Hematopoietic multipotent progenitor cell treated with erythropoietin and hydrocortisone succinate and interleukin-3 and kit ligand, for 8 days (in vitro differentiated cells): ENCODE results near the gene ICA1.
"Not testable (repeated sequence)": the region's sequence is repeated elsewhere in the genome, so short reads cannot be mapped to it uniquely, and the experiment has no call there.

ENCODE experiments used
- DNase-seq: peaks from one replicate; pipeline ENCODE4 v3.0.0-alpha.2; 2015

ICA1 gene

DNA sequence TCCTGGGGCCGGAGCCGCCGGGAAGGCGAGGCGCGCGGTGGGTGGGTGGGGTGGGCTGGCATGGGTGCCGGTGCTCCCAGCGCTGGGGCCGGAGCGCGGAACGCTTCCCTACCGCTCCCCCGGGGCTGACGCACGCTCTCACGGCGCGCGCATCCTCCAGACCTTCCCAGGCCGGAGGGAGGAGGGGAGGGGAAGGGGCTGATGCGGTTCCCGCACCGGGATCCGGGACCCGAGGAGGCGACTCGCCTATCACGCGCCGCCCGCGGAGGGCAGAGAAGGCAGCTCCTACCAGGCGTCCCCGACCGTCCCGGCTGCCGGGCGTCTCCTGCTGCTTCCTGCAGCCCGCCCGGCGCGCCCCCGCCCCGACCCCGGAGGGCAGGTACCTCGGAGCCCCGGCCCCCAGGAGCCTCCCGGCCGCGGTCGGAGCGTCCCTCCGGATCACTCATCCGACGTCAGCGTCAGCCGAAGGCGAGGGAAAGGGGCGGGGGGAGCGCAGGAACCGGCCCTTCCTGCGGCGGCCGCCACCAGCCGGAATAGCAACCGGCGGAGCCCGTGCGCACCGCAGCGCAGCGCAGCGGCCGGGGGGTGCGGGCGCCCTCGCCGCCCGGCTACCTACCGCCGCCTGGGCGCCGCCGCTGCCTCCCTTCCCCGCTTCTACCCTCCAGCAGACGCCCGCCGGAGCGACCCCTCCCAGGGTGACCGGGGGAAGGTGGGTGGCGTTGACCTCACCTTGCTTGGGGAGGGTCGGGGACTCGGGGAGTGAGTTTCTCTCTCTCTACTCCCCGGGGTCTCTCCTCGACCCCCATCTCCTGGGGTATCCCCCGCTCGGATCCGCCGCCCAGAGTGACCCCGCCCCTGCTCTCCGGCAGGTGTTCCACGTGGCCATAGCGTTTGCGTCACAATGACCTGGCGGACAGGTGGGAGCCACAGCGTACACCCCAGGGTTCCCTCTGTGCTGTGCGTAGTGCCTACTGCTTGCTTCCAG is at the start of gene ICA1:
Gene ICA1, minus strand, starts transcription at position 457 of the 985 bp plus-strand sequence. CDS start 26,241 bp downstream, outside the sequence.
- DNase-seq = peak; percentile 64

DNA sequence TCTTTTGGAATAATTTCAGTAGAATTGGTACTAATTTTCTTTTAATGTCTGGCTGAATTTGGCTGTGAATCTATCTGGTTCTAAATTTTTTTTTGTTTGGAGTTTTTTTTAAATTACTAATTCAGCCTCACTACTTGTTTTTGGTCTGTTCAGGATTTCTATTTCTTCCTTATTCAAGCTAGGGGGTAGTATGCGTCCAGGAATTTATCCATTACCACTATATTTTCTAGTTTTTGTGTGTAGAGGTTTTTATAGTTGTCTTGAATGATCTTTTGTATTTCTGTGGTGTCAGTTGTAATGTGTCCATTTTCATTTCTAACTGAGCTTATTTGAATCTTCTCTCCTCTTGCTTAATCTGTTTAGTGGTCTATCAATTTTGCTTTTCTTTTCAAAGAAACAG is 48.9 kb upstream of the ICA1 start:
- no peak for DNase-seq

DNA sequence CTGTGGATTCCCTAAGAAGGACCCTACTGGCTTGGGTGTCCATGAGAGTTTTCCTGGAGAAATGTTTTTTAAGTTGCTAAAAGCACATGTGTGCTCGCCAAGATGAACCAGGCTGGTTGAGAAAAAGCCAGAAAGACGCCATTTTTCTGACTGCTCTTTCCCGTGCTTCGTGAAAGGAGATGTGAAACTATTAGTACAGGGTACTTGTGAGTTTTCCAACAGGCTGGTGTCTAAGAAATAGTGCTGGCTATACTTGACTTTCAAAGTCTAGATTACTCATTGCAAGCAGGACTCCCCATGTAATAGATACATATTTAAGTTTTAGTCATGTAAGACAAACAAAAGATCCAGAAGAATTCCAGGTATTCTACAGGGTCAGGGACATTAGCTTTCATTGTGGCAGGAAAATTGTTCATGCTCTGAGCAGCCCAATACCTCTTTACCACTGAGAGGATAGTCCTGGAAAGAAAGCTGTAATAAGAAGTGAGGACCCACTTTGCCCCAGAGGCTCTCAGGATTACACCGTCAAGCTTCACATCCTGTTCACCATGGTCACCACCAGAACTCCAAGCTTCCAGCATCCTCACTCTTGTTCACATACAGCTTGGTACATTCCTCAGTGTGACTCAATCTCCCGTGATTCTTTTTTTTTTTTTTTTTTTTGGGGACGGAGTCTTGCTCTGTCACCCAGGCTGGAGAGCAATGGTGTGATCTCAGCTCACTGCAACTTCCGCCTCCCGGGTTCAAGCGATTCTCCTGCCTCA is 43.8 kb upstream of the ICA1 start:
- no peak for DNase-seq

DNA sequence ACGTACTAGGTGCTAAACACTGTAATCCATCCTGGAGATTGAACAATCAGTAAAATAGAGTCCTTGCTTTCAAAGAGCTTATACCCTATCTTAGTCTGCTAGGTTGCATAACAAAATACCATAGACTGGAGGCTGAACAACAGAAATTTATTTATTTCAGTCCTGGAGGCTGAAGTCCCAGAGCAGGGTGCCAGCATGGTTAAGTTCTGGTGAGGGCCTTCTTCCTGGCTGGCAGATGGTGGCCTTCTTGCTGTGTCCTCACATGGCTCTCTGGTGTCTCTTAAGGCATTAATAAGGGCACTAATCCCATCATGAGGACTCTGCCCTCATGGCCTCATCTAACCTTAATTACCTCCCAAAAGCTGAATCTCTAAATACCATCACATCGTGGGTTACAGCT is 43.1 kb upstream of the ICA1 start:
- no peak for DNase-seq

DNA sequence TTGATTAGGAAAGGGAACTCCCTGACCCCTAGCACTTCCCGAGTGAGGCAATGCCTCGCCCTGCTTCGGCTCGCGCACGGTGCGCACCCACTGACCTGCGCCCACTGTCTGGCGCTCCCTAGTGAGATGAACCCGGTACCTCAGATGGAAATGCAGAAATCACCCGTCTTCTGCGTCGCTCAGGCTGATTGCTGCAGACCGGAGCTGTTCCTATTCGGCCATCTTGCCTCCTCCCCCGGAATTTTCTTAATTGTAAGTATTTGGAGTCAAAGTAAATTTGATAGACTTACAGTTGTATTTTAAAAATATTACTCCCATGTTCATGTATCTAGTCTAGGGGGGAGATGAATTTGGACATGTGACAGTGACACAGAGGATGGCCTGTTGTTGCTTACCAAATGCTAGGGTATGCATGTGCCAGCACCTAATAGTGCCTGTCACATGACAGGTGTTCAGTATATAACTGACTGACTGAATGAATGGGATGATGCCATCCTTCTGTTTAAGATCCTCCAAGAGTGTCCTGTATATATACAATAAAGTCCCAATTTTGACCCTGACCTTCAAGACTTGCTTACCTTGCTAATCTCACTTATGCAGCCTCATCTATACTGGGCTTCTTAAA is 42.0 kb upstream of the ICA1 start:
- no peak for DNase-seq

DNA sequence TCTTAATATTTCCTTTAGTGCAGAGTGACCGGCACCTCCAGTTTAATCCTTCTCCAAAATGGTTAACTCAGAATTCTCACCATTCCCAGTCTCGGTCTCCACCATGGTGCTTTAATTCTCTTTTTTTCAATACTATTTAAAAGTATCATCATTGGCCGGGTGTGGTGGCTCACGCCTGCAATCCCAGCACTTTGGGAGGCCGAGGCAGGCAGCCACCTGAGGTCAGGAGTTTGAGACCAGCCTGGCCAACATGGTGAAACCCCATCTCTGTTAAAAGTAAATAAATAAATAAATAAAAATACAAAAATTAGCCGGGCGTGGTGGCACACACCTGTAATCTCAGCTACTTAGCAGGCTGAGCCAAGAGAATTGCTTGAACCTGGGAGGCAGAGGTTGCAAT is 35.1 kb upstream of the ICA1 start:
- not testable (repeated sequence) for DNase-seq

DNA sequence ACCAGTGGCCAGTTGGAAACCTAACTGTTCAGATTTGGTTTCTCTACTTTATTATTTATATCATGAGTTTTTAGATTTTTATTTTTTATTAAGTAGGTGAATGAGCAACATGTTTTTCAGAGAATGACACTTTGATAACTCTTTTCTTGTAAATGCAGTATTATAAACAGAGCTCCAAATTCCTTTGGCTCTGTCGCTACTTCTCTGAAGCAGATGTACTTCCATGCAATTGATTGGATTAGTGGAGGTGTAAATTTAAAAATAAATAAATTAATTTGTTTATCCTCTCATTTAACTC is 34.3 kb upstream of the ICA1 start:
- no peak for DNase-seq

DNA sequence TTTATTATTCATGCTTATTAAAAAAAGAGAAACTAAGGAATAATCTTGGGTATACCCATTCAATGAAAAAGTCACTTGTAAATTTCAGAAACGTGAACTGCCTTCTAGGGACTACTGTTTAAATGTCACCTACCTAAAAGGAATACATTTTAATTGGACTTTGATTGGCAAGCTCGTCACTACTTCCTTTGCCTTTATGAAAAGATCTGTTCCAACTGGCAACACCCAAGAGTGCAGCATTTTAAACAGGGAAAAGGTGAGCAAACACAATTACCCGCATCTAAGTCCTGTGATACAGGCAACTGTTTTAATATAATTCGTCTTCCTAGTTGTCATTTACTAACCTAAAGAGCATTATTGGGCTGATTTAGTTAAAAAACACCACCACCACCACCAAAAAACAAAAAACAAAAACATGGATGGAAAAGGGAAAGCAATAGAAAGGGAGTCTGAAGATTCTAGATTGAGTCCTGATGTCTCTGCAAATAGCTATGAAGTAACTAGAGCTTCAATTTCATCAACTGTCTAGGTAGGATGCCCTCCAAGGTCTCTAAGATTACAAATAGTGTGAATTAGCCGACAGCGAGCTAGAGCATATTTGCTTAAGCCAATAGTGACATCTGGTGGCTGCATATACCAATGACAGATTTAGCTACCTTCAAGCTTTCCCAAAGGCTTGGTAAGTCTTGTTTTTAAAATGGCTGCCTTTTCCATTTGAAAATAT is 33.8 kb upstream of the ICA1 start:
- DNase-seq = peak; percentile 93

DNA sequence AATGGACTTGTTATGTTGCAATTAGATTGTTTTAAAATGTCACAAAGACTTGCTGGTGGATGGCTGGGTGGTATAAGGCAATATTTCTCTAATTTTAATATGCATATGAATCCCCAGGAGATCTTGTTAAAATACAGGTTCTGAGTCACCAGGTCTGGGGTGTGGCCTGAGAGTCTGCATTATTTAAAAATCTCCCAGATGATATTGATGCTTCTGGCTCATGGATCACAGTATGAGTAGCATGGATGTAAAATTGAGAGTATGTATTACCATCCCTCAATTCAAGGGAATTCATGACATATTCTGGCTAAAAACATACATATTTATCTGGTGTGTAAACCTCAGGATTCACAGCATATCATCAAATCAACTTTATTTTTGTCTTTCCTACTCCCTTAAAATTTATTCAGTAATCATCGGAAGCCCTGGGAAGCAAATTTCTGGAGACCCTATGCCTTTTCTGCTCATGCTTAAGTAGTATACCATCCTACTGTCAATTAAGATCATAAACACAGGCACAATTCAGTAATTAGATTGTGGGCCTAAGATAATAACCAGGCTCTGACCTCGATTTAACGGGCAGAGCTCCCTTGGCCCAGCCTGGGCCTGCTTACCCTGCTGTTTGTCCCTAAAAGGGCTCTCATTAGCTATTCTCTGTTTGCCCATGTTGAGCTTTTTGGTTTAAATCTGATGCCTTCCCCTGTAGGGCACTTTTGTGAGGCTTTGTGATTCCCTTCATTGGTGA is 29.6 kb upstream of the ICA1 start:
- no peak for DNase-seq

DNA sequence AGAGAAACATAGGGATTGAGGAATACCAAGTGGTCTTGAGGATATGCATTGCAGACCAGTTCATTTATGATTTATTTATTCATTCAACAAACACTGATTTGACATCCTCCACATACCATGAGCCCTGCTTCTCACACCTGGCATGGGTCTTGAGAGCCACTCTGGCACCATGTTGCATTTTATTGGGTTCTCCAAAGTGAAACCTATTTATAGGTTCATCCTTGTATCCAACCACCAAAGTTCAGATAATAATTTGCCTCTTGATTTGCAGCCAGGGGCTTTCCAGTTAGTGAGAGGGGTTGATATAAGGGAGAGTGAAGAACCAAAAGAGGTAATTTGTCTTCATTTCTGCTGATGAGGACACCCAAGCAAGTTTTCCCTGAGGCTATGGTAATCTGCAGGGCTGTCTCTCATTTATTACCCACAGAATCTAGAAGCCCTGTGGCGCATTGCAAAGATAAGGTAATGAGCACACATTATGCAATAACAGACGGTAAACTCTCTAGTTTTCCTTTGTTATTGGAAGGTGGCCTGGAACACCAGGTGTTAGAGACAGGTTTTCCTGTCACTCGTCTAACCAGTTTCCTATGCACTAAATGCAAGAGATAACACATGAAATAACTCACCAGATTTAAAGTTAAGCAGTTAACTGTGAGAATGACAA is 28.8 kb upstream of the ICA1 start:
- DNase-seq = no peak

DNA sequence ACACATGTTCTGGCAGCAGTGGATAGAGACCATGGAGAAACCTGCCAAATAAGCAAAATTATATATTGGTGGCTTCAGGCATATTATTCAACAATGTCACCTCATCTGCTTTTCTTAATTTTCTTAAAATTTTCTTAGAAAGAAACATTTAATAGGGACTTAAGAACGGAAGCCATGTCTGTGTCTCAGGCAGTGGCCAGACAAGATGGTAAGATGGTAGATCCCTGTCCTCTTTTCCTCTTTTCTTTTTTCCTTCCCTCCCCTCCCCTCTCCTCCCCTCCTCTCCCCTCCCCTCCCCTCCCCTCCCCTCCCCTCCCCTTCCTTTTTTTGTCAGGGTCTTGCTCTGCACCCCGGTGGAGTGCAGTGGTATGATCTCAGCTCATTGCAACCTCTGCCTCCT is 24.2 kb upstream of the ICA1 start:
- no peak for DNase-seq

DNA sequence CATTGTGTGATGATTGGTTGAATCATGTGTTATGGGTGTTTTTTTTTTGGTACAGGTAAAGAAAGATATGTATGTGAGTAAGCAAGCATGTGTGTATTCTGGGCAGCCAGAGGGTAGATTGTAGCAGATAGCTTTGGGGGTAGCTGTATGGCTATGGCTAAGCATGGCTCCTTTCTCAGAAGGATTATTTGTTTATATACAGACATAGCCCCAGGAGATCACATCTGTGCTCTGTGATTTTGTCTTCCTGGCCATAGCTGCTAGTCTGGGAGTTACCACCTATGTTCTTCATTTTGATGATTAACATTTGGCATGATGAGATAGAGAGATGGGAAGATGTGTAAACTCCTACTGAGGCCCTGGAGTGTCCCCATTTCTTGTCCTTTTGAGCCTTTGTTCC is 23.2 kb upstream of the ICA1 start:
- DNase-seq = no peak

DNA sequence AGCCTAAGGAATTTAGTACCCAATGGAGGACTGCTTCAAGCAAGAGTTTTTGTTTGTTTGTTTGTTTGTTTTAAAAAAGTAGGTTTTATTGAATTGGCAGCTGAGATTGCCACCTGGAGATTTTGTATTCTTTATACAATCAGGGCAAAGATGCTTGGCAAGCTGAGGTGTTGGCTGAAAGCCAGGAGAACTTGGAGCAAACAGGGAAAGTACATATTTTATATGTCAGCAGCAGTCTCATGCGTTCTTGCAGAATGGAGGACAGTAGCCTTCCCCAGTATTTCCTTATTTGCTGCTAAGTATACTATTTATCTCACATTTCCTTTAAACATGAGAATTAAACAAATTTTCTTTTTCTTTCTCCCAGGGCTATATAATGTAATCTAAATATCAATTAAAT is 22.6 kb upstream of the ICA1 start:
- no peak for DNase-seq

DNA sequence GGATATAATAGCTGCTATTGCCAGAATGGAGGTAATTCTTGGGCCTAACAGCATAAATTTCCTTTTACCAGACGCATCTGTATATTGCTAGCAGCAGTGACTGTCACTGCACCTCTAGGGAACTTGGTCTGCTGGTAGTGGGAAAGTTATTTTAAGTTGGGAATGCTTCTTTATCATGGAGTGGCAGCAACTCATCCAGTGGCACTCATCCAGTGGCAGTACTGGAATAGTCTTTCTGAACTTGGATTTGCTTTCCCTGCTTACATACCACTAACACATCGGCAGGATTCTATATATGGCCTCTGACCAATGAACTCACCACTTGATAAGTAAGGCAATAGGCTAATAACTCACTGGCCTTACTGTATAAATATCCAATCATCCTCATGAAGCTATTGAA is 22.0 kb upstream of the ICA1 start:
- no peak for DNase-seq

DNA sequence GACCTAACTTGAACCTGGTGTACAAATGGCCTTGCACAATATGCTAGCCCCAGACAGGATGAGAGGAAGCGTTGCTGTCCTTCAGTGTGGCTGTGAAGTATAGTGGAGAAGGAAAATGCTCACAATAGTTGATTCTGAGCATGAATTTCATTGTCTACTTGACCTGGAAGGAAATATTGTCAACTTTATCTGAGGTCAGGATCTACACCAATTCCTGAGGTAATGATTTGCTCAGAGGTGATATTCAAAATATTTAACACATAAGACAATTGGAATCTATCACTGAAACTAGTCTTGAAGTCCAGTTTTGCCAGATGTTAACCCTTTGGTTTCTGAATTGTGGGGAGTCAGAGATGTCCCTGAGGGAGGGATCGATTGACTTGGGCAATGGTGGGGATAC is 20.9 kb upstream of the ICA1 start:
- no peak for DNase-seq

DNA sequence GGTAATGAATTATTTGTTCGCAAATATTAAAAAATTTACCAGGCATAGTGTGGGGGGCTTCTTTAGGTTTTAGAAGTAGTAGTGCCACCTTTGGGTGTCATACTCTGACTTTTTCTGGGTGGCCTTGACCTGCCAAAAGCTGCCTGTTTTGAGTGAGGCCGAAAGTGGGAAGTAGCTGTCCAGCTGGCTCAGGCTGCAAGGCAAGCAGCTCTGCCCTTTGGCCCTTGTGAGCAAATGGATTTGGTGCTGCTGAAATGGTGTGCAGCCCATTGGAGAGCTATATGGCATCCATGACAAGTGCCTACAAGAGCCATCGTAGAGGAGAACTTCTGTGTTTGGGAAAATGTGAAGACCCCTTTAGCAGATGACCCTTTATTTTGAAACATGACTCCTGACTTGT is 20.2 kb upstream of the ICA1 start:
- DNase-seq = no peak

DNA sequence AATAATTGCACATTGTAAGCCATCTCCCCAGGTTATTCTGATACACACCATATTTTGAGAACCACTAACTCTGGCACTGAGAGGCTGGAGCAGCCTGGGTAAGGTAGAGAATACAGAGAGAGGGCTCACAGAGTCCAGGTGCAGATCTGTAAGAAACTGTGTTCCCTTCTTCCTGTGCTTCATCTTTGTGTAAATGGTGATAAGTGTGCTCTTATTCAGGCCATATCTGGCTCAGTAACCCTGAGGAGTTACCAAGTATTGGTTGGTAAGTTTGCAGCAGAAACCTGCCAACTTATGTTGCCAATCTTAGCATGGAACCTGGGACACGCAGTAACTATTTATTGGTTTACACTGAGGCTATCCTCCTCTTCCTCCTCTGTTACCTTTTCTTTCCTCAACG is 16.2 kb upstream of the ICA1 start:
- no peak for DNase-seq

DNA sequence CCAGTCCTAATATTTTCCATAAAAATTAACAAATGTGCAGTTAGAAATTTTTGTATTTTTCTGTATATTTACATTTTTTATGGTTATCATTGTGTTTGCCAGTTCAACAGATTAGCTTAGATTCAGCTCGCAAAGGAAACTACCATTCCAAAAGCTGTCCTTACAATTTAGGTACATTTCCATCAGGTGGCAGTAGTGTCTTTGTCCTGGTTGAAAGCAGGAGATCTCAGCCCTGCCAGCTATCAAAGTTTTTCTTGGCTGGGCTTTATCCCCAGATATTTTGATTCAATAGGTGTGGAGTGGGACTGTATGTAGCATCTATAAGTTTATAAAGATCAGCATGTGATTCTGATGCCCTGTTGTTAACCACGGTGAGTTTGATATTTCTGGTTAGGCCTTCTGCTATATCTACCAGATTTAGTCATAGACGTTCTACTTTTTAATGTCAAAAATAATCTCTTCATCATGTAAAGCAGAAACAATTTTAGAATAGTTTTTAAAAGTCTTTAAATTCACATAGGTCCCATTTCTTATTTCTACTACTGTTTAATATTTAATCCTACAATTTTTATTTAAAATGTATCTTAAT is 15.5 kb upstream of the ICA1 start:
- peak; percentile 26 for DNase-seq

DNA sequence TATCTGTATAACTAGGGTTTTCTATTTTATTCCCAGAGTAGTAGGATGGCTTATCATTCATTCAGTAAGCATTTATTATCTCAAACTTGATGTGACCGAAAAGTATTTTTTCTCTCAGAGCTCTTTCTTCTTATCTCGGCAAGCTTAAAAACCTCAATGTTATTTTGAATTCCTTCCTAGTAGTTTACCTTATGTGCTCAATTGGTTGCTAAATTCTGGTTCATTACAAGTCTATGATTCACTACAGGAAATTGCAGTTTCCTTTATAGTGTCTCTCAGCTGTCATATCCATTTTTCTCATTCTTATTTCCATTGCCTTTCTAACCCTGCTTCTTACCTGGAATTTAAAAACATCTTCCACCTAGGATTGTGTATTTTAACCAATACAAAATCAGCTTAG is 12.6 kb upstream of the ICA1 start:
- DNase-seq = no peak

DNA sequence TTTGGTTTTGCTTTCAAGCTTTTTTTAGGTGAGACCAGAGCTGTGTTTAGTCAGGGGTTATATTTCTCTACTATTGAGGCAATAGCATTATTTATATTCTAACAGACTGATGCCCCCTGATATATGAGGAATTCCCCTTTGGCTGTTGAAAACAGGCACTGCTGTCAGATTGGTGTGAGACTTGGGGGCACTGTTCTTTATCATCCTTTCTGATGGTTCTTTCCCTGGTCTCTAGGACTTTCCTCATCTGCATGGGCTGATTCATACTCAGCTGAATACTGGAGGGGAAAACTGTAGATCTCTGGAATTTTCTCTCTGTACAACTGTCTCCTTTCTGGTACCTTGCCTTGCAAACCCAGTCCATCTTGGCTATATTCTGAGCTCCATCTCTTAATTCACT is 10.0 kb upstream of the ICA1 start:
- no peak for DNase-seq

DNA sequence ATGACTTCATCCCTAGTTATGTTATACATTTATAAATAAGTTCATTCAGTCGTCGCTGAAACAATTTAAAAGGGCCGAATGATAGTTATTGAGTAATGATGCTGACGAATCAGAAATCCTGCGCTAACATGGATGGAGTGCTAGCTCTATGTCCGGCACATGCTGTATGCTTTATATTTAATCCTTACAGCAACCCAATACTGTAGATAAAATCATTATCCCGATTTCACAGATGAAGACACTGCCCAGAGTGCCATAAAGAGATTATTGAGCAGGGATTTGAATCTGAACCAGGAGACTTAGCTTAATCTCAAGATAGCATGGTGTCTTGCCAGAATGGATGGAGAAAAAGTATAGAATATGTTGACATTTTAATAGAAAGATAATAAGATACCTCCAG is 1.1 kb upstream of the ICA1 start:
- no peak for DNase-seq
